Smooth muscle cell (in vitro differentiated cells): ENCODE measurements around the gene NOVA2. TPM values are rescaled to one million over a fixed set of nuclear protein-coding genes. Genes with fewer than 3 reads are reported as not detected.

Source experiments
- DNase-seq: peaks from one replicate; lab custom pipeline; 2025; ENCODE audit not compliant: unreplicated experiment; lab: John Stamatoyannopoulos, UW
- H2AFZ ChIP-seq: fragments of 200-600 bp; sonication (generic); 2 replicates; pipeline ENCODE4 v1.6.0; 2016; ENCODE audit warnings: antibody characterized with exemption, low read depth, mild to moderate bottlenecking
- H3F3A ChIP-seq: fragments of 200-600 bp; sonication (generic); 2 replicates; pipeline ENCODE4 v1.6.0; 2017; ENCODE audit warnings: antibody characterized with exemption, low read depth
- H3K27ac ChIP-seq: fragments of 200-600 bp; sonication (generic); 2 replicates; pipeline ENCODE4 v1.5.1; 2016; ENCODE audit warnings: low read depth, mild to moderate bottlenecking
- H3K27me3 ChIP-seq: fragments of 200-600 bp; sonication (generic); 2 replicates; pipeline ENCODE4 v1.6.1; 2016; ENCODE audit warnings: low read depth, mild to moderate bottlenecking
- H3K36me3 ChIP-seq: fragments of 200-600 bp; sonication (generic); 2 replicates; pipeline ENCODE4 v1.5.1; 2016; ENCODE audit warnings: low read depth
- H3K4me1 ChIP-seq: fragments of 200-600 bp; sonication (generic); 2 replicates; pipeline ENCODE4 v1.5.1; 2016; ENCODE audit warnings: low read depth
- H3K4me2 ChIP-seq: fragments of 200-600 bp; sonication (generic); 2 replicates; pipeline ENCODE4 v1.6.0; 2016; ENCODE audit warnings: mild to moderate bottlenecking
- H3K4me3 ChIP-seq: fragments of 200-600 bp; sonication (generic); 2 replicates; pipeline ENCODE4 v1.5.1; 2016; ENCODE audit warnings: mild to moderate bottlenecking
- H3K79me2 ChIP-seq: fragments of 200-600 bp; sonication (generic); 2 replicates; pipeline ENCODE4 v1.6.0; 2016; ENCODE audit warnings: low read depth, mild to moderate bottlenecking
- H3K9ac ChIP-seq: fragments of 200-600 bp; sonication (generic); 2 replicates; pipeline ENCODE4 v1.6.0; 2016; ENCODE audit warnings: low read depth
- H3K9me3 ChIP-seq: fragments of 200-600 bp; sonication (generic); replicated peaks from 2 replicates; pipeline ENCODE4 v1.5.1; 2016; ENCODE audit warnings: low read depth
- H4K20me1 ChIP-seq: fragments of 200-600 bp; sonication (generic); 2 replicates; pipeline ENCODE4 v1.6.0; 2016; ENCODE audit warnings: low read depth
- CTCF ChIP-seq: fragments of 200-600 bp; sonication (generic); IDR thresholded peaks from 2 replicates; pipeline ENCODE4 v1.5.1; 2017; ENCODE audit warnings: borderline replicate concordance, mild to moderate bottlenecking, antibody characterized with exemption; ENCODE audit not compliant: insufficient read depth, poor library complexity, severe bottlenecking
- WGBS: methylation state at CpG from one replicate; pipeline ENCODE4 v1.1.7; 2016; ENCODE audit warnings: low lambda C conversion rate; 5-methylcytosine and 5-hydroxymethylcytosine counted together
- polyA plus RNA-seq: library from polyadenylated mRNA; unstranded; fragments of >200 nt; fragmentation: Nextera tagmentation; extraction: Ambion mirVana; gene quantifications from 2 replicates; pipeline ENCODE4 v1.2.1, GENCODE V29; 2016
- total RNA-seq: library from RNA; depleted of rRNA; stranded (reverse); fragments of >200 nt; gene quantifications from 2 replicates; pipeline ENCODE4 v1.2.3, GENCODE V29; 2014

NOVA2 gene
- total and polyA plus RNA-seq, 2 experiments from 2014 or later = 0.04 to 0.24 TPM

GRCh38 chr19:46014534-46014933, 40.9 kb upstream of the NOVA2 start:
- no peak for DNase-seq
- no peaks in the 10 kb centered on the region for H3K9me3 ChIP-seq
- H3K4me2 ChIP-seq = peak overlapping the region; percentile 95
- H3K4me1 ChIP-seq = peaks cover 4% of the 10 kb centered on the region
- H3K27me3 ChIP-seq = peaks cover 37% of the 10 kb centered on the region
- no peaks in the 10 kb centered on the region for H3K36me3 ChIP-seq
- H3K79me2 ChIP-seq = no peaks in the 10 kb centered on the region
- H3K4me3 ChIP-seq = peak overlapping the region; percentile 18
- no peaks in the 10 kb centered on the region for H3F3A ChIP-seq
- 27% methylated on average over 8 of the region's 8 CpGs for WGBS
- no peak overlapping the region for H2AFZ ChIP-seq
- H3K9ac ChIP-seq = no peak overlapping the region
- H3K27ac ChIP-seq = no peak overlapping the region
- peaks cover 31% of the 10 kb centered on the region for H4K20me1 ChIP-seq
- TF ChIP-seq CTCF = no peak

DNA sequence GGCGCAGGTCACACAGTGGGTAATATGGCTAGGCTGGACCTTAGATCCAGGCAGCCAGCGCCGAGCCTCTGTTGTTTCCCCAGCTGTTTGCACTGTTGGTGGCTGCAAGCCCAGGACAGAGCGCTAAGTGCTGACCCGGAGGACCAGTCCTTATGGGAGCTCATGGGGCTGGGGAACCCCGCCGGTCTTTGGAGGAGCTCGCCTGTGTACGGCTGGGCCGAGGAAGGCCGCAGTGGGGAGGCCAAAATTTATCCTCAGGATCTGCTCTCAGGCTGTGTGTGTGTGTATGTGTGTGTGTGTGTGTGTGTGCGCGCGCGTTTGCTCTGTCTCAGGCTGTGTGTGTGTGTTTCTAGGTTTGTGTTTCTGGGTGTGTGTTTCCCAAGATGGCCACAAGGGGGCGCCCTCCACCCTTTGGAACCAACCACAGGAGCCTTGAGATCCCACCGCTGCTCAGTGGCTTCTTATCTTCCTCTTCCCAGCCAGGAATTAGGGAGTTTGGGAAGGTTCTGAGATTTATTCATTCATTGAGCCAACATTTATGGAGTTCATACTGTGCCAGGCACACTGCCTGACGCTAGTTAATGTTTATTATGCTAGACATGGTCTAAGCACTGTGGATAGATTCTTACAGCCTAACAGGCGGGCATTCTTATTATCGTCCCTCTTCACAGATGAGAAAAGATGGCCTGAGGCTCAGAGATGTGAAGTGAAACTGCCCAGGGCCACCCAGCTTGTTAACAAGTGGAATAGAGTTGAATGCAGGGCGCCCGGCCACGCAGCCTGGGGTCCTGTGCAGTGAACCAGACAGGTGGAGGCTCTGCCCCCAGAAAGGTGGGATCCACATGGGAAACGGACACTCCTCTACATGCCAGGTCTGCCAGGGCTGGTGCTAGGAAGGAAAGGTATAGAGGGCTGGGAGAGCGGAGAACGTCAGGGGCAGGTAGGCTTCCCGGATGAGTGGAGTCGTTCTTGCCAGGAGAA, 36.2 kb upstream of the NOVA2 start:
- Histone ChIP-seq H2AFZ (no peak overlapping the region), H3K9ac (no peak overlapping the region), H3K4me3 (no peak overlapping the region), H3K36me3 (no peaks in the 10 kb centered on the region), H3K27me3 (peaks cover 19% of the 10 kb centered on the region), H3K9me3 (no peaks in the 10 kb centered on the region), H3K27ac (no peak overlapping the region), H3F3A (no peaks in the 10 kb centered on the region), H3K4me1 (peaks cover 4% of the 10 kb centered on the region), H3K79me2 (no peaks in the 10 kb centered on the region), H4K20me1 (peaks cover 15% of the 10 kb centered on the region), H3K4me2 (no peak overlapping the region)
- peak; percentile 27 for DNase-seq
- WGBS = 69% methylated on average over 28 of the region's 28 CpGs
- peak; percentile 78 for TF ChIP-seq CTCF

DNA sequence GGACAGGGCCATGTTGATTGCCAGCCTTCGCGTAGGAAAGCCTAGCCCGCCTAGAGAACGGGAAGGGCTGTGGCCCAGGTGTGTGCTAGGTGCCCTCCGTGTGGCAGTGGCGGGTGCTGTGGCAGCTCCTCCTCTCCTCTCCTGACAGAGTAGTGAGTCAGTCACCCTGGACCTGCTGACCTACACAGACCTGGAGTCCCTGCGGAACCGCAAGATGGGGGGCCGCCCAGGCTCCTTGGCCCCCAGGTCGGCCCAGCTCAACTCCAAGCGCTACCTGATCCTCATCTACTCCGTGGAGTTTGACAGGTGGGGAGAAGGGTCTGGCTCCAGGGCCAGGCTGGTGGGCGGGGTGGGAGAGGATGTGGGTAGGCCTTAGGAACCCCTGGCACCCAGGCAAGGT, 32.7 kb upstream of the NOVA2 start:
- H3K27me3 ChIP-seq = no peaks in the 10 kb centered on the region
- no peak overlapping the region for H3K9ac ChIP-seq
- no peak overlapping the region for H2AFZ ChIP-seq
- DNase-seq = no peak
- no peaks in the 10 kb centered on the region for H3F3A ChIP-seq
- TF ChIP-seq CTCF = no peak
- 96% methylated on average over 13 of the region's 13 CpGs for WGBS
- H3K9me3 ChIP-seq = no peaks in the 10 kb centered on the region
- H3K4me1 ChIP-seq = no peaks in the 10 kb centered on the region
- peaks cover 11% of the 10 kb centered on the region for H4K20me1 ChIP-seq
- no peaks in the 10 kb centered on the region for H3K79me2 ChIP-seq
- no peaks in the 10 kb centered on the region for H3K36me3 ChIP-seq
- no peak overlapping the region for H3K4me2 ChIP-seq
- H3K4me3 ChIP-seq = no peak overlapping the region
- no peak overlapping the region for H3K27ac ChIP-seq
